Smooth muscle cell (in vitro differentiated cells): ENCODE results near the gene DGKB. TPM values are rescaled to one million over a fixed set of nuclear protein-coding genes. Genes with fewer than 3 reads are reported as not detected.
A peak's percentile ranks its signal among the peaks of the same experiment; 100 is the strongest.

Experiments used
- DNase-seq: peaks from one replicate; lab custom pipeline; 2025; ENCODE audit not compliant: unreplicated experiment; lab: John Stamatoyannopoulos, UW
- H2AFZ ChIP-seq: fragments of 200-600 bp; sonication (generic); 2 replicates; pipeline ENCODE4 v1.6.0; 2016; ENCODE audit warnings: antibody characterized with exemption, low read depth, mild to moderate bottlenecking
- H3F3A ChIP-seq: fragments of 200-600 bp; sonication (generic); 2 replicates; pipeline ENCODE4 v1.6.0; 2017; ENCODE audit warnings: antibody characterized with exemption, low read depth
- H3K27ac ChIP-seq: fragments of 200-600 bp; sonication (generic); 2 replicates; pipeline ENCODE4 v1.5.1; 2016; ENCODE audit warnings: low read depth, mild to moderate bottlenecking
- H3K27me3 ChIP-seq: fragments of 200-600 bp; sonication (generic); 2 replicates; pipeline ENCODE4 v1.6.1; 2016; ENCODE audit warnings: low read depth, mild to moderate bottlenecking
- H3K36me3 ChIP-seq: fragments of 200-600 bp; sonication (generic); 2 replicates; pipeline ENCODE4 v1.5.1; 2016; ENCODE audit warnings: low read depth
- H3K4me1 ChIP-seq: fragments of 200-600 bp; sonication (generic); 2 replicates; pipeline ENCODE4 v1.5.1; 2016; ENCODE audit warnings: low read depth
- H3K4me2 ChIP-seq: fragments of 200-600 bp; sonication (generic); 2 replicates; pipeline ENCODE4 v1.6.0; 2016; ENCODE audit warnings: mild to moderate bottlenecking
- H3K4me3 ChIP-seq: fragments of 200-600 bp; sonication (generic); 2 replicates; pipeline ENCODE4 v1.5.1; 2016; ENCODE audit warnings: mild to moderate bottlenecking
- H3K79me2 ChIP-seq: fragments of 200-600 bp; sonication (generic); 2 replicates; pipeline ENCODE4 v1.6.0; 2016; ENCODE audit warnings: low read depth, mild to moderate bottlenecking
- H3K9ac ChIP-seq: fragments of 200-600 bp; sonication (generic); 2 replicates; pipeline ENCODE4 v1.6.0; 2016; ENCODE audit warnings: low read depth
- H3K9me3 ChIP-seq: fragments of 200-600 bp; sonication (generic); replicated peaks from 2 replicates; pipeline ENCODE4 v1.5.1; 2016; ENCODE audit warnings: low read depth
- H4K20me1 ChIP-seq: fragments of 200-600 bp; sonication (generic); 2 replicates; pipeline ENCODE4 v1.6.0; 2016; ENCODE audit warnings: low read depth
- CTCF ChIP-seq: fragments of 200-600 bp; sonication (generic); IDR thresholded peaks from 2 replicates; pipeline ENCODE4 v1.5.1; 2017; ENCODE audit warnings: borderline replicate concordance, mild to moderate bottlenecking, antibody characterized with exemption; ENCODE audit not compliant: insufficient read depth, poor library complexity, severe bottlenecking
- WGBS: methylation state at CpG from one replicate; pipeline ENCODE4 v1.1.7; 2016; ENCODE audit warnings: low lambda C conversion rate; 5-methylcytosine and 5-hydroxymethylcytosine counted together
- polyA plus RNA-seq: library from polyadenylated mRNA; unstranded; fragments of >200 nt; fragmentation: Nextera tagmentation; extraction: Ambion mirVana; gene quantifications from 2 replicates; pipeline ENCODE4 v1.2.1, GENCODE V29; 2016
- total RNA-seq: library from RNA; depleted of rRNA; stranded (reverse); fragments of >200 nt; gene quantifications from 2 replicates; pipeline ENCODE4 v1.2.3, GENCODE V29; 2014

Gene DGKB
- total and polyA plus RNA-seq, 2 experiments from 2014 or later, result not detected

DNA sequence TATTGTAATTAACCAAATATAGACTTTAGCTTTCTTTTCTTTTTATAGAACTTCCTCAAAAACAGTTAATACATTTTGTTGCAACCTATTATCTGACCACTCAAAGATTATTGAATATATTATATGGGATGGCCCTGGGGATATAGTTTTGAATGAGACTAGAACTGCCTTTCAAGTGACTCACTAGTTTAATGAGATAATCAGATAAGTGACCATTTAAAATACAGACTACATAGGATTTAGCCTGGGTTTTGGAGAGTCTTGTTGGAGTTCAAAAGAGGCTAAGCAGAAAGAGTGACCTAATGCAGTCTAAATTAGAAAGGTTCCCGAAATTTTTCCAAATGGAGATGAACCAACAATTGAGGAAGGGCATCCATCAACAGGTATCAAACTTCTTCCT, 607.9 kb downstream of the DGKB start:
- H3K9me3 ChIP-seq, result no peaks in the 10 kb centered on the region
- TF ChIP-seq CTCF, result no peak
- no peaks in the 10 kb centered on the region for H3K79me2 ChIP-seq
- no peaks in the 10 kb centered on the region for H3F3A ChIP-seq
- no peaks in the 10 kb centered on the region for H4K20me1 ChIP-seq
- no peak for DNase-seq
- no peak overlapping the region for H3K4me2 ChIP-seq
- no peak overlapping the region for H3K9ac ChIP-seq
- H2AFZ ChIP-seq, result no peak overlapping the region
- no peak overlapping the region for H3K4me3 ChIP-seq
- H3K36me3 ChIP-seq, result no peaks in the 10 kb centered on the region
- no peaks in the 10 kb centered on the region for H3K27me3 ChIP-seq
- no peaks in the 10 kb centered on the region for H3K4me1 ChIP-seq
- whole genome bisulfite sequencing, result 39% methylated on average over 1 of the region's 1 CpG
- no peak overlapping the region for H3K27ac ChIP-seq

DNA sequence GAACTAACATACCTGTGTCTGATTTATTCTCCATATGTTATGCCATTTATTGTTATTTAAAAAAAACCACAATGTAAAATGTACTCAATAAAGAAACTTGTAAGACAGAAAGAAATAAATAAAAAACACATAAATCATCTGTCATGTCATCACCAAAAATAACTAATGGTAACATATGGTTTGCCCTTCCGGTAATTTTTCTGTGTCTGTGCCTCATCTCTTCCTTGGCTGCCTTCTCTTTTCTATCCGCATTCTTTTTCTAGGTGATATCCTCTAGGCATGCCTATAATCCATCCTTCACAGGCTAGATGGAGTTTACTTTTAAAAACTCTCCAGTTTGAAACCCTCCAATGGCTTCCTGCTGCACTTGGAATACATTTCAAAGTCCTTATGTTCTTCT, 609.1 kb downstream of the DGKB start:
- no peak overlapping the region for H3K4me3 ChIP-seq
- no peaks in the 10 kb centered on the region for H4K20me1 ChIP-seq
- H3K9ac ChIP-seq, result no peak overlapping the region
- no peaks in the 10 kb centered on the region for H3K9me3 ChIP-seq
- DNase-seq, result no peak
- no peaks in the 10 kb centered on the region for H3K27me3 ChIP-seq
- no peak overlapping the region for H3K27ac ChIP-seq
- 96% methylated on average over 2 of the region's 2 CpGs for WGBS
- H2AFZ ChIP-seq, result no peak overlapping the region
- no peaks in the 10 kb centered on the region for H3F3A ChIP-seq
- H3K4me2 ChIP-seq, result no peak overlapping the region
- no peak for TF ChIP-seq CTCF
- no peaks in the 10 kb centered on the region for H3K79me2 ChIP-seq
- H3K4me1 ChIP-seq, result no peaks in the 10 kb centered on the region
- H3K36me3 ChIP-seq, result no peaks in the 10 kb centered on the region

GRCh38 chr7:14292737-14293136, 609.8 kb downstream of the DGKB start:
- Histone ChIP-seq H3K9me3 (no peaks in the 10 kb centered on the region), H3K4me2 (no peak overlapping the region), H3K4me1 (no peaks in the 10 kb centered on the region), H3K27me3 (no peaks in the 10 kb centered on the region), H3K4me3 (no peak overlapping the region), H3K27ac (no peak overlapping the region), H3K36me3 (no peaks in the 10 kb centered on the region), H2AFZ (no peak overlapping the region), H4K20me1 (no peaks in the 10 kb centered on the region), H3K9ac (no peak overlapping the region), H3K79me2 (no peaks in the 10 kb centered on the region), H3F3A (no peaks in the 10 kb centered on the region)
- TF ChIP-seq CTCF, result no peak
- DNase-seq, result no peak

DNA sequence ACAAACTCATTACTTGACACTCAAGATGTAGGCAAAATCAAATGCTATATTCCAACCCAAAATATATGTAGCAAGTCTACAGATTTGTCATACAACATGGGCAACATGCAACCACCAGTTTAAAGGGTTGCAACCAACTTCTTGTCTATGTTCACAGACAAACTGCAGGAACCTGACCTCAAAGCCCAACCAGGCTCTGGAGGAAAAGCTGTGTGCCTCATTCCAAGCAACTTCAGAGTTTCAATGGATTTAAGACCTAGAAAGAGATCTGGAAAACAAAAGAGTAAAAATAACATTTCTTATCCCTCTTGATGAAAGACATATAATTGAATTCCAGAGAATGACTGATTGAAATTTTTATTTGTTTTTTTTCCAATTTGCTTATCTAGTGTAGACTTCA, 612.6 kb downstream of the DGKB start:
- Histone ChIP-seq H4K20me1 (no peaks in the 10 kb centered on the region), H3K36me3 (no peaks in the 10 kb centered on the region), H3K4me2 (no peak overlapping the region), H3K9ac (no peak overlapping the region), H3K4me1 (no peaks in the 10 kb centered on the region), H3K27me3 (no peaks in the 10 kb centered on the region), H3K79me2 (no peaks in the 10 kb centered on the region), H3F3A (no peaks in the 10 kb centered on the region), H3K27ac (no peak overlapping the region), H2AFZ (peak overlapping the region; percentile 3), H3K9me3 (no peaks in the 10 kb centered on the region), H3K4me3 (no peak overlapping the region)
- TF ChIP-seq CTCF, result no peak
- no peak for DNase-seq
